ENCODE results near the gene RNF125. TPM values are rescaled to one million over a fixed set of nuclear protein-coding genes. Genes with fewer than 3 reads are reported as not detected.

Gene RNF125
- total RNA-seq, 1 experiment from 2014 or later, result 0.61 TPM

GRCh38 chr18:31979714-31980113, 38.9 kb upstream of the RNF125 start:
- Histone ChIP-seq H3K9me3 (no peaks in the 10 kb centered on the region), H3K4me3 (ENCODE audit: low read depth, low read length) (no peak overlapping the region), H3K36me3 (ENCODE audit: control insufficient read depth, insufficient read depth, low read length) (no peaks in the 10 kb centered on the region), H3K4me1 (no peaks in the 10 kb centered on the region), H3K27me3 (replicated peaks; ENCODE audit: control insufficient read depth, insufficient read depth, low read length) (no peaks in the 10 kb centered on the region)
- no peaks in the 10 kb centered on the region for H3K36me3 Mint-ChIP-seq (ENCODE audit: insufficient read depth, unreplicated experiment)
- BruUV-seq (replicated peaks), result no TSS peak
- H3K4me3 Mint-ChIP-seq (ENCODE audit: unreplicated experiment), result no peak overlapping the region
- H3K27ac Mint-ChIP-seq (ENCODE audit: unreplicated experiment), result no peak overlapping the region
- POLR2A ChIA-PET, result no interaction called here
- no peak for DNase-seq
- CTCF ChIA-PET, result no interaction called here
- no peaks in the 10 kb centered on the region for H3K4me1 Mint-ChIP-seq (ENCODE audit: low read depth, unreplicated experiment)
- no peaks in the 10 kb centered on the region for H3K27me3 Mint-ChIP-seq (ENCODE audit: insufficient read depth, unreplicated experiment)
- intact Hi-C loops (cut with micrococcal nuclease; ENCODE audit: unreplicated experiment), result loop anchor here (10.0 kb wide), 1 partner anchor 425 kb away; no protein-coding TSS in a partner anchor
- TF ChIP-seq CTCF (IDR thresholded peaks at IDR 0.05; ENCODE audit: insufficient read depth in 1 of 2, low read depth in 1 of 2, low read length in 1 of 2, severe bottlenecking in 1 of 2, unreplicated experiment in 1 of 2), result no peak
- peaks cover 2% of the 10 kb centered on the region for H3K9me3 Mint-ChIP-seq (ENCODE audit: unreplicated experiment)

- H3K4me3 Mint-ChIP-seq (ENCODE audit: unreplicated experiment), result no peak overlapping the region
- no peaks in the 10 kb centered on the region for H3K9me3 ChIP-seq
- H3K9me3 Mint-ChIP-seq (ENCODE audit: unreplicated experiment), result no peaks in the 10 kb centered on the region
- TF ChIP-seq CTCF (IDR thresholded peaks at IDR 0.05; ENCODE audit: insufficient read depth in 1 of 2, low read depth in 1 of 2, low read length in 1 of 2, severe bottlenecking in 1 of 2, unreplicated experiment in 1 of 2), result no peak
- intact Hi-C loops (cut with micrococcal nuclease; ENCODE audit: unreplicated experiment), result no loop called here
- H3K27ac Mint-ChIP-seq (ENCODE audit: unreplicated experiment), result no peak overlapping the region
- no peak for DNase-seq
- H3K4me1 ChIP-seq, result no peaks in the 10 kb centered on the region
- no peaks in the 10 kb centered on the region for H3K36me3 ChIP-seq (ENCODE audit: control insufficient read depth, insufficient read depth, low read length)
- H3K4me3 ChIP-seq (ENCODE audit: low read depth, low read length), result no peak overlapping the region
- ChIA-PET POLR2A (no interaction called here), CTCF (no interaction called here)
- H3K27me3 Mint-ChIP-seq (ENCODE audit: insufficient read depth, unreplicated experiment), result no peaks in the 10 kb centered on the region
- BruUV-seq (replicated peaks), result no TSS peak
- H3K36me3 Mint-ChIP-seq (ENCODE audit: insufficient read depth, unreplicated experiment), result no peaks in the 10 kb centered on the region
- no peaks in the 10 kb centered on the region for H3K27me3 ChIP-seq (replicated peaks; ENCODE audit: control insufficient read depth, insufficient read depth, low read length)
- H3K4me1 Mint-ChIP-seq (ENCODE audit: low read depth, unreplicated experiment), result no peaks in the 10 kb centered on the region
These were observed 37.8 kb upstream of the RNF125 start for GRCh38 chr18:31980863-31981262.

GRCh38 chr18:31983020-31983419, 35.6 kb upstream of the RNF125 start:
- intact Hi-C loops (cut with micrococcal nuclease; ENCODE audit: unreplicated experiment), result no loop called here
- ChIA-PET POLR2A (no interaction called here), CTCF (no interaction called here)
- Histone ChIP-seq H3K9me3 (no peaks in the 10 kb centered on the region), H3K4me3 (ENCODE audit: low read depth, low read length) (no peak overlapping the region), H3K27me3 (replicated peaks; ENCODE audit: control insufficient read depth, insufficient read depth, low read length) (no peaks in the 10 kb centered on the region), H3K36me3 (ENCODE audit: control insufficient read depth, insufficient read depth, low read length) (no peaks in the 10 kb centered on the region), H3K4me1 (no peaks in the 10 kb centered on the region)
- no peak overlapping the region for H3K27ac Mint-ChIP-seq (ENCODE audit: unreplicated experiment)
- DNase-seq, result no peak
- no peak overlapping the region for H3K4me3 Mint-ChIP-seq (ENCODE audit: unreplicated experiment)
- BruUV-seq (replicated peaks), result no TSS peak
- H3K4me1 Mint-ChIP-seq (ENCODE audit: low read depth, unreplicated experiment), result no peaks in the 10 kb centered on the region
- TF ChIP-seq CTCF (IDR thresholded peaks at IDR 0.05; ENCODE audit: insufficient read depth in 1 of 2, low read depth in 1 of 2, low read length in 1 of 2, severe bottlenecking in 1 of 2, unreplicated experiment in 1 of 2), result no peak
- no peaks in the 10 kb centered on the region for H3K27me3 Mint-ChIP-seq (ENCODE audit: insufficient read depth, unreplicated experiment)
- H3K9me3 Mint-ChIP-seq (ENCODE audit: unreplicated experiment), result no peaks in the 10 kb centered on the region
- no peaks in the 10 kb centered on the region for H3K36me3 Mint-ChIP-seq (ENCODE audit: insufficient read depth, unreplicated experiment)
